GM12872 (cell line): Measurements from ENCODE around the gene PSD2.

ENCODE experiments used
- CTCF ChIP-seq: IDR thresholded peaks from 3 replicates; pipeline ENCODE4 v1.5.1; 2011; ENCODE audit warnings: low read depth, mild to moderate bottlenecking, low read length, moderate library complexity; ENCODE audit not compliant: insufficient read depth

PSD2 gene

GRCh38 chr5:139847091-139847490, 51.5 kb downstream of the PSD2 start:
- TF ChIP-seq CTCF = no peak

GRCh38 chr5:139847790-139848507, 52.3 kb downstream of the PSD2 start:
- TF ChIP-seq CTCF = no peak

- no peak for TF ChIP-seq CTCF
Observed at GRCh38 chr5:139848508-139849100, 53.0 kb downstream of the PSD2 start.

GRCh38 chr5:139849501-139849900, 53.9 kb downstream of the PSD2 start:
- TF ChIP-seq CTCF = no peak

- TF ChIP-seq CTCF = no peak
Observed at GRCh38 chr5:139849942-139850341, 54.3 kb downstream of the PSD2 start.

- TF ChIP-seq CTCF = no peak
Observed at GRCh38 chr5:139850423-139851016, 54.9 kb downstream of the PSD2 start.

- TF ChIP-seq CTCF = no peak
Observed at GRCh38 chr5:139851558-139851957, 56.0 kb downstream of the PSD2 start.
